ENCODE data around the gene PIP5K1B.

PIP5K1B gene

GRCh38 chr9:68907910-68908309, 202.9 kb downstream of the PIP5K1B start:
- no peak for DNase-seq (ENCODE audit: low read depth in 2 of 2)

GRCh38 chr9:68912561-68912960, 207.5 kb downstream of the PIP5K1B start:
- DNase-seq (ENCODE audit: low read depth in 2 of 2) = no peak

DNA sequence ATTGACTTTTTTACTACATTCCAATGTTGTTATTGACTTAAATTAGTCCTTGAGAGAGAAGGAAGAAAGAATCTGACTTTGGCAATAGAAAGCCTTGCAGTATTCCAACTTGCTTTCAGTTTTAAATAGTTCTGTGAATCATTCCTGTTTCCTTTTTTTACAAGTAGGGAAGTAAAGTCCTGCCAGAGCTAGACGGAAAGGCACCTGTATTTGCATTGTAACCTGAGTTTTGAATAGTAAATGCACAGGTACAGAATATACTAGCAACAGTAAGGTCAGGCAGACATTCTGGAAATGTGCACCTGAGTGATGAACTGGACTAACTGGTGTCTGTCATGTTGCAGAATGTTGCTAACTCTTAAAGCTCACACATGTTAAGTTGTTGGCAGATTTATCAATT, 208.0 kb downstream of the PIP5K1B start:
- no peak for DNase-seq (ENCODE audit: low read depth in 2 of 2)

- DNase-seq (ENCODE audit: low read depth in 2 of 2) = no peak
Measured at GRCh38 chr9:68914751-68915150, 209.7 kb downstream of the PIP5K1B start.

- no peak for DNase-seq (ENCODE audit: low read depth in 2 of 2)
Measured at GRCh38 chr9:68919661-68920060, 214.6 kb downstream of the PIP5K1B start.

GRCh38 chr9:68920921-68921320, 215.9 kb downstream of the PIP5K1B start:
- no peak for DNase-seq (ENCODE audit: low read depth in 2 of 2)

- no peak for DNase-seq (ENCODE audit: low read depth in 2 of 2)
Measured at GRCh38 chr9:68923480-68923879, 218.4 kb downstream of the PIP5K1B start.

DNA sequence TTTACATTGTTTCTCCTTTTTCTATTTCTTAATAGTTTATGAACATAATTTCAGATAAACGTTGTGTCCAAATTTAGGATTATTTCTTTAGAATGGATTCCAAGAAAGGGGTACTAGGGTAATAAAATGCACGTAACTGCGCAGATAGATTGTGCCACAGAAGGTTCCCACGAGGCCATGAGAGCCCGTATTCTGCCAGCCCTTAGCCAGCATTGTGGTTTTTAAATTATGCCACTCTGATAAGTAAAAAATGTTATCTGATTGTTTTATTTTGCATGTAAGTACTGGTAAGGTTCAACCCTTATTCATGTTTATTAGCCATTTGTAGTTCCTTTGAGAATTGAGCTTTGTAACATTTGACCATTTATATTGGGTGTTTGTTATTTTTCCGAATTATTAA, 220.1 kb downstream of the PIP5K1B start:
- no peak for DNase-seq (ENCODE audit: low read depth in 2 of 2)

DNA sequence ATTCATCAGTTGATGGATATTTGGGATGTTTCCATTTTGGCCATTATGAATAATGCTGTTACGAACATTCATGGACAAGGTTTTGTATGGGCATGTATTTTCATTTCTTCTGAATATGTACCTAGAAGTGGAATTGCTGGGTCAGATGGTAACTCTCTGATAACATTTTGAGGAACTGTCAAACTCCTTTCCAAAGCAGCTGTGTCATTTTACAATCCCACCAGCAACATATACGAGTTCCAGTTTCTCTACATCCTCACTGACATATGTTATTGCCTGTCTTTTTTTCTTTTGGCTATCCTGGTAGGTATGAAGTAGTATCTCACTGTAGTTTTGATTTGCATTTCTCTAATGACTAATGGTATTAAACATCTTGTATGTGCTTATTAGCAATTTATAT, 222.1 kb downstream of the PIP5K1B start:
- no peak for DNase-seq (ENCODE audit: low read depth in 2 of 2)

DNA sequence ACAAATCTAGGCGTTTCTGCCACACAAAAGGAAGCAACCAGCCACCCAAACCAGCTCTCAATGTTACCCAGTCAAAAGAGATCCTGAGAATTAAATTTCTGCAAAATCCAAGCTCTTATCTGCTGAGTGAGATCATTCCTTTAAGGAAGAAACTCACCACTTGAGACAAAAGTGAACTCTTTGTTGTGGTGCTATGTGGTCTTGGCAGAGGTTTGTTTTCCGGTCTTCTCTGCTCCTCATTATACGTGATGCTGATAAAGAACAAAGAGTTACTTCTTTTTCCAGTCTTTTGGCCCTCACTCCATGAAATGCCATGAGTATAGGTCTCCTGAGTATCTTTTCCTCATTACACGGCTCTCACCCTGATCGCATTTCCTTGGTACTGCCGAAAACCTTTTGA, 226.8 kb downstream of the PIP5K1B start:
- no peak for DNase-seq (ENCODE audit: low read depth in 2 of 2)

GRCh38 chr9:68932458-68932857, 227.4 kb downstream of the PIP5K1B start:
- no peak for DNase-seq (ENCODE audit: low read depth in 2 of 2)

DNA sequence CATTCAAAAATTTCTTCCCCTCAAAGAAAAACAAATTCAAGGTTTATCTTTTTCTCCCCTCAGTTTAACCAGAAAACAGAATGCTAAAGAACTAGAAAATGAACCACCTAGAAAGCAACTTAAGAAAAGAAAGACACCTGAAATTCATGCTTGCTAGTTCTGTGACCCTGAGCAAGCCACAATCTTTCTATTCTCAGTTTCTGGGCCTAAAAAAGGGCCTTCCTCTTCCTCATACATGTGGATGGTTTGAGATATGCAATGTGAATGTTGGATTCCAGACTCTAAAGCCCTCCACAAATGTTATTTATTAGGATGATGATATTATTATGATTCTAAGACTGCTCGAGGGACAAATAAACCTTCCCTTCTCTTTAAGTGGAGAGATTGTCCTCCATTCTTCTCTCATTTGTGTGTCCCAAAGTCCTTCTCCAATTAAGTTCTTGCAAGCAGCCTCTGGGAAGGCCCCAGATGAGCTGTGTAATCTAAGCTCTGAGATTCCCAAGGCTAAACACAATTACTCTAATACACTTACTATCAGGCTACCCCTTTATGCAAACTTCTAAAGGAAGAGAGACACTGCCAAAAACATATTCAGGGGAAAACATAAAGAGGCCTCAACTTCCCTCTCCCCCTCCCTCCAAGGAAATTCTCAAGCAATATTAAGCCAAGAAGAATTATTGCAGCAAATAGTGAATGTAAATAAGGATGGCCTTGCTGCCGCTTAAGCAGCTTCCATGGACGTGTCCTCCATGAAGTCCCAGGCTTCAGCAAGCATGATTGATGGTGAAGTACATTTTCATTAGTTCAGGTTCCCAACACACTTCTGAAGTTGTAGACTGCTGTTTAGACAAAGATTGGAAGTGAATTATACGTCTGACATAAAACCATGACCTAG, 228.6 kb downstream of the PIP5K1B start:
- DNase-seq (ENCODE audit: low read depth in 2 of 2) = no peak

DNA sequence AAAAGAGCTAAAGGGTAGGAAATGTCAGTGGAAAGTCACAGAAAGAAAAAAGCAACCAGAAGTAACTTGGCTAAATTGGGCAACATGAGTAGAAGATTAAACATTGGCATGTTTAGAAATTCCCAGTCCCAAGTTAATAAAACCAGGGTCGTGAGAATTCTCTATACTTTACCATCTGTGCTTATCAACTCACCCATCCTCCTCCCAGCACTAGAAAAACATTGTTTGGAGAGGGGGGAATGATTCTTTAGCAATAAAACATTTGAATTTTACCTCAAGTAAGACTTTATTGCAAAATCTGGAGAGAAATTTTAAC, 229.2 kb downstream of the PIP5K1B start:
- no peak for DNase-seq (ENCODE audit: low read depth in 2 of 2)

DNA sequence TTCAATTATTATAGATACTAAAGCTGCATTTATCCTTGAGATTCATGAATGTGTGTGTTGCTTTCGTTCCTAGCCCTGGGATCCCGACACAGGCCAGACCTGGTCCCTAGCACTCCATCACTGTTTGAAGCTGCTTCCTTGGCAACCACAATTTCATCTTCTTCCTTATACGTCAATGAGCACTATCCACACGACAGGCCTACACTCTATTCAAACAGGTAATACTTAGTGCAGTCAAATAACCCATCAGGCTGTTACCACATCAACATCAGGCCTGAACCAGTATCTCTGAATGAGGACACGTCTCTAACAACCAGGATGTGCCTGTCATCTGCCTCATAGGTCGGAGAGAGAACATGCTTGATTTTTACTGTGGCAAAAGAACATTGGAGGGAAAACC, 235.5 kb downstream of the PIP5K1B start:
- no peak for DNase-seq (ENCODE audit: low read depth in 2 of 2)

GRCh38 chr9:68941780-68942459, 236.9 kb downstream of the PIP5K1B start:
- DNase-seq (ENCODE audit: low read depth in 2 of 2) = no peak

- no peak for DNase-seq (ENCODE audit: low read depth in 2 of 2)
Measured at GRCh38 chr9:68942790-68943189, 237.8 kb downstream of the PIP5K1B start.

GRCh38 chr9:68947015-68947414, 242.0 kb downstream of the PIP5K1B start:
- DNase-seq (ENCODE audit: low read depth in 2 of 2) = no peak

DNA sequence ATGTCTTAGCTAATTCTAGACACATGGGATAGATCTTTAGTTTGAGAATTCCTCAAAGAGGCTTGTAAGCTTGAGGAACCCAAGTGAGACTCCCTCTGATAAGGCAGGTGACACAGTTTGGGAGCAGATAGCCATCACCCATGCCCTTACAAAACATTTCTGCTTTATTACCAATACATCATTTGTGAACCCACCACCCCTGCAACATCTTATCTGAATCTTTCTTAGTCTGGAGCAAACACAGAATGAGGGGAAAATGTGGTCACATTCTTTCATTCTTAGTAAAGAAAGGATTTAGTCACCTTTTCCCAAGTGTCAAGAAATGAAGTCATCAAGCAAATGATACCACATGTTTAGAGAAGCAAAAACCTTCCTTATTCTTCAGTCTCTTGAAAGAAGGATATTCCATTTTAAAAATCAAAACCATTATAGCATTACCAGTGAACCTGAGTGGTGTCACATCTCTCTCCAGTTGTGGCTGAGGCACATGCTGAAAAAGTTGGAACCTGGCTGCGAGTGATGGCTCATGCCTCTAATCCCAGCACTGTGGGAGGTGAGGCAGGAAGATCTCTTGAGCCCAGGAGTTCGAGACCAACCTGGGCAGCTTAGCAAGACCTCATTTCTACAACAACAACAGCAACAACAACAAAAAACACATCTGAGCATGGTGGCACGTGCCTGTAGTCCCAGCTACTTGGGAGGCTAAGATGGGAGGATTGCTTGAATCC, 243.0 kb downstream of the PIP5K1B start:
- DNase-seq (ENCODE audit: low read depth in 2 of 2) = no peak

GRCh38 chr9:68949271-68950000, 244.4 kb downstream of the PIP5K1B start:
- DNase-seq (ENCODE audit: low read depth in 2 of 2) = no peak

- no peak for DNase-seq (ENCODE audit: low read depth in 2 of 2)
Measured at GRCh38 chr9:68950188-68950587, 245.1 kb downstream of the PIP5K1B start.

GRCh38 chr9:68950689-68951088, 245.6 kb downstream of the PIP5K1B start:
- DNase-seq (ENCODE audit: low read depth in 2 of 2) = no peak

Measured in activated CD4-positive, alpha-beta T cell treated with anti-CD3 and anti-CD28 coated beads for 24 hours (primary cell).